ENCODE data around the gene KANK4.

The KANK4 gene

GRCh38 chr1:62336995-62337705 lies 17.9 kb upstream of the KANK4 start:
- DNase-seq = peak; percentile 67

GRCh38 chr1:62336638-62336994 lies 17.4 kb upstream of the KANK4 start:
- no peak for DNase-seq

GRCh38 chr1:62335656-62336055 lies 16.4 kb upstream of the KANK4 start:
- no peak for DNase-seq

DNA sequence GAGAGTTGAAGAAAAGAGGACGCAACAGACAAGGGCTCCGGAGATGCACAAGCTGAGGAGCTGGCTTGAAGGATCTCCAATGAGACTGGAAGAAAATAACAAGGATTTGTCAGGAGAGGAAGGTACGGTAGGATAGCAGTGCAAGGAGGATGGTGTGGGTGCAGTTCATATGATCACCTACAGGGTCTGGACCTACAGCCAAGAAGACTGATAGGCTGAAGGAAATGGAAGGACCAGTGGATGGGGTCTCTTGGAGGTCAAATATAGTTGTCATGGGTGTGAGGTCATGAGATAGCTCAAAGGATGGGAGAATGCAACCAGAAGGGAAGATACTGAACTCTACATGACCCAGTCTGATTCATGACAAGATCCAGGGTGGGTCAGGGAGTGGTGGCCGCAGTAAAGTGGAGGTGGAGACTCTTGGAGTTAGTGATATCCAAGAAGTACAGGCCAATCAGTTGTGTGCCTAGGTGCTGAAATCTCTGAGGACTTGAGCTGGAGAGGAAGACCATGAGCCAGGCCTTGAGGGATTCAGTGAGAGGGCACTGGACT lies 15.3 kb upstream of the KANK4 start:
- DNase-seq = no peak

DNA sequence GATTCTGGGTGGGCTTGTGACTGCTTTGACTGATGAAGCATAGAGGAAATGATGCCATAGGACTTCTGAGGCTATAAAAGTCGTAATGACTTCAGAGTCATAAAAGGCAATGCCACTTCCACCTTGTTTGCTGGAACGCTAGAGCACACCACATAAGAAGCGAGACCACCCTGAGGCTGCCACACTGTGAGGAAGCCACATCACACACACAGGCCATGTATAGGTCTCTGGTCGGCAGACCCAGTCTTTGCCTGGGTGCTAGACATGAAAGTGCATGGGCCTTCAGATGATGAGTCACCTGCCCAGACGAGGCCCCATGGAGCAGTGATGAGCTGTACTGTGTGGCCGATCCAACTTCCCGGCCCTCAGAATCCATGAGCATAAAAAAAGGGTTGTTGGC lies 14.2 kb upstream of the KANK4 start:
- DNase-seq = no peak

DNA sequence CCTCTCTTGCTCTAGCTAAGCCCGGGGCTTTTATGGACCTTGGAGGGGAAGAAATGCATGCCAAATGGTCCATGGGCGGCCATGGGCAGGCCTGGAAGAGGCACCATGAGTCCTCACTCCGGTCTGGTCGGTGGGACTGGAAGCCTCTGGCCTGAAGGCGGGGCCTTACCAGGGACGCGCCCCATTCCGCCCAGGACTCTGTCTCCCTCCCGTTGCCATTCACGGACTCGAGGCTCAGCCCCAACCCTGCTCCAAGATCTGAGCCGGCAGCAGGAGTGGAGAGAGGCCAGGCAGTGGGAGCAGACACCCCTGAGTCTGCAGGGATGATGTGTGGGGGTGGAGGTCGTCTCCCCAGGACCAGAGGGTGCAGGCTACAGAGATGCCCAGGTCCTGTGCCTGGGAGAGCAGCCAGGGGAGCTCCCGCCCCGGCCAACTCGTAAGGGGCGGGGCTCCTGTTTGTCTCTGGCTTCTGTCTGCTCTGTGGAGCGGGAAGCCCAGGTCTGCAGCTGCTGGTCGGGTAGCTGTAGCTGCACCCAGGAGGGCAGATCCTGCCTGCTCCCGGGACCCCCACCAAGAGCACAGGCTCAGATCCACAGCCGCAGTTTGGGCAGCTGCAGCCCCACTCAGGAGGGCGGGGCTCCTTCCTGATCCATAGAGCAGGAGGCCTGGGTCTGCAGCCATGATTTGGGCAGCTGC lies 8.3 kb upstream of the KANK4 start:
- peak; percentile 58 for DNase-seq

GRCh38 chr1:62325681-62326080 lies 6.4 kb upstream of the KANK4 start:
- peak; percentile 23 for DNase-seq

DNA sequence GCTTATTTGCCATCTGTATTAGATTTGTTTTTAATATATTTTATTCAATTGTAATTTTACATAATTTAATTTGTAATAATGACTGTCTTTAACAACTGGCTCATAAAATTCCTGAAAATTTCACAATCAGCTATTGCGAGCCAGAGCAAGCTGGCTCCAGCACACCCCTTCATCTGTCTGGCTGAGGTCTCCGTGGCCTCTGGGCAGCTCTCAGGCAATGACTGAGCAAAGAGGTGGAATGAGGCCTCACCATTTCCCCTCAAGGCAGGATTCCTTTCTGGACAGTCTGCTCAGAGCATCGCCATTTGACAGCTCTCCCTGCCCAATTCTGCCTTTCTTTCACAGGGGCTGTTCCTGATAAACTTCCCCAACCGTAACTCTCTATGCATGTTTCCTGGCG lies 5.8 kb upstream of the KANK4 start:
- peak; percentile 37 for DNase-seq

DNA sequence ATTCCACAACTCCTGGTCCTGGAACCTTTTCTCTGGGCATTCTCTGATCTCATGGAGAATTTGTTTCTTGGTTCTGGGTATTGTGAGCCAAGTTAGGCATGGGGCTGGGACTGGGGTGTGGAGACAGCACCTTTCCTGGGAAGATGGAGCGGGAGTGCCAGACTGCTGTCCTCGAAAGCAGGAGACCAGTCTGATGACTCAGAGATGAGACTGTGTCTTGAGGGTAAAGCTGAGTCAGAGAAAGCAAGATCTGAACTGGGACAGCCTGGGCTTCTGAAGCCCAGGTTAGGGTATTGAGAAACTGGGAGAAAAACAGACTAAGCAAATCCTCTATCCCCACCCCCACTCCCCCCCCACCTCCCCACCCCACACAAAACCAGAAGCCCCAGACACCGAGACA lies 2.2 kb upstream of the KANK4 start:
- DNase-seq = no peak

DNA sequence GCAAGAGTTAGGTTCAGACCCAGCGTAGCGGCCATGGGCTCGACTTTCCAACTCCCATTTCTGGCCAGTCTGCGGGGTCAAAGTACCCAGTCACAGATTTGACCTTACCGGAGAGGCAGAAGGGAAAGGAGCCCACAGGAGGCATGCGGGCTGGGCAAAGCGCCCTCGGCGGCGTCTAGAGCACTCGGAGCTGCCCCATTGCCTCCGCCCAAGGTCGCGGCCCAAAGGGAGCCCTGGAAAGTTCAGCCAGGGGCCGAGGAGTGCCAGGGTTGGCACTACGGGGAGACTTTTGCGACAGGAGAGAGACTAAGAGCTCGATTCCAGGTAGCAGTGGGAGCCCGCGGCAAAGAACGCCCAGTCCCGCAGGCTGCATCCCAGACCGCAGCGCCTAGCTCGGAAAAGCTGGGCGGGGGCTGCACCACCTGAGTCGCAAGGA lies 896 bp downstream of the KANK4 start:
- no peak for DNase-seq

DNA sequence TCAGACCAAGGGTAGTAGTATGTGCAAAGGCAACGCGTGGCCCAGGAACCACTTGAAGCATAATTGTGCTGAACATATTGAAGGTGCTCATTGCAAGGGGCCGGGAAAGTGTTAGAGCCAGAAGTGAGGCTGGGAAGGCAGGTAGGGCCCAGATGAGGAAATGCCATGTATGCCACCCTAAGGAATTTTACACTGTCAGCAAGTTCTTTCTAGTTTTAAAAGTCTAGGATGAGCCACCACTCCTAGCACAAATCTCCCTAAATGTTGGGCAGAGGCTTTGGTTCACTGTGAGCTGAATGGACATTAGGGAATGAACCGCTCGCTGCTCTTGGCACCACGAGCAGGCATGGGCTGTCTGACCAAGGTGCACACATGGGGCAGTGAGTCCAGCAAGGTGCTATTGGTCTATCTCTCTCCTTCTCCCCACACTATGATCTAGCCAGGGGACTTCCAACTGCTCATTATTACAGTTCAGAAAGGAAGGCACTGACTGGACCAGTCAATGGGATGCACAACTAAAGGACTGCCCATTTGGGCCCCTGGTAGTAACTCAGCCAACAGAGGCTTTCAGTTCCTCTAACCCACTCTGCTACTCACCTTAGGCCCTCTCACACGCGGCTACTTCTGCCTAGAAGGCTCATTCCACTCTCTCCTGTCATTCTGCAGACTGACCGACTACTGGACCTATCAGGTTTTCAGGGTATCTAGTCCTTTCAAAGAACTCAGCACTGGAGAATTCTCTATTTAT lies 2.0 kb downstream of the KANK4 start:
- DNase-seq = no peak

- peak; percentile 28 for DNase-seq
Measured at GRCh38 chr1:62316135-62316534, 3.1 kb downstream of the KANK4 start.

DNA sequence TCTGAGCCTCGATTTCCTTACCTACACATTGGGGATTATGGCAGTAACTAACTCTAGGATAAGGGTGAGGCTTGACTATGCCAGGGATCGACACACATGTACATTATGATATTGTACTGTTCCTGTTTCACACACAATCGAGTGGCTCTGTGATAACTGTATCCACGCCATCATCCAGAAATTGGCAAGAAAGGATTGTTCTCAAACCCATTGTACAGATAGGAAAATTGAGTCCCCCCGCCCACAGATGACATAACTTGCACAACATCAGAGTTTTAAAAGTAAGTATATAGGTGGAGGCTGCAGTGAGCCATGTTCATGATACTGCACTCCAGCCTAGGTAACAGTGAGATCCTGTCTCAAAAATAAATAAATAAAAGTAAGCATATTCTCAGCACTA lies 3.8 kb downstream of the KANK4 start:
- no peak for DNase-seq

GRCh38 chr1:62314454-62315350 lies 4.5 kb downstream of the KANK4 start:
- peak; percentile 25 for DNase-seq

GRCh38 chr1:62312698-62313097 lies 6.5 kb downstream of the KANK4 start:
- DNase-seq = no peak

DNA sequence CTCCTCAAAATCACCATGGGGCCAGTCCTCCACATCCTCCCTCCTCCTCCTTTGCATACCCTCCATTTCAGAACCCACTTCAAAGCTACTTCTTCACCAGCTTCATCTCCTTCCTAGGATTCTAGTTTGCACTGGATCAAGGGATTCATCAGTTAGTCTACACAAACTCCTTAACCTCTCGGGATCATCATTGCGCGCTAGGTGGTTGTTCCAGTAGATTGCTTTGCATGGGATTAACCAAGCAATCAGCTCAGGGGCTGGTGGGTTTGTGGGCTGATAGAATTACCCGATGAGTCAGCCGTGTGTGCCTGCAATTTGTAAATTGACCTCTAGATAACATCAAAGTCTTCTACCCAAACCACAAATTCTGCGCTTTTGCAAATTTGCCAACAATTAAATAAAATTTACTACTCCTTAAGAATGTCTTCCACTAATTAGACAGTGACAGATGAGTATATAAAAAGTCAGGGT lies 7.7 kb downstream of the KANK4 start:
- DNase-seq = no peak

- DNase-seq = no peak
Measured at GRCh38 chr1:62309906-62310305, 9.3 kb downstream of the KANK4 start.

DNA sequence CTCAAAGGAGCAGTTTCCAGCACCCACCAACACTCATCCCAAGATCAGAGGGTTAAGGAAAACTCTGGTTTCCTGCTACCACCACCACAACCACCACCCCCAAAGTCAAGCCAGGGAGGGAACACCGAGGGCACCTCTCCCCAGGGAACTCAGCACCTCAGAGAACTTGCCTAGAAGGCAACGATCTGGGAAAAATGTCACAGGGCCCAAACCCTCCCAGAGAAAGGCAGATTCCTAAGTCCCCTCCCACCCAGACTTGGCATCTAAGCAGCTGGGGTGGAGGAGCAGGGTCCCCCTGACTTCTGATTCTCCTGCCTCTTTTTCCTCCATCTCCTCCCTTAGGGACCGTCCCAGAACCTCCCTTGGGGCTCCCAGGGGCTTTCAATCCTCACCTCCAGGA lies 10.6 kb downstream of the KANK4 start:
- DNase-seq = no peak

DNA sequence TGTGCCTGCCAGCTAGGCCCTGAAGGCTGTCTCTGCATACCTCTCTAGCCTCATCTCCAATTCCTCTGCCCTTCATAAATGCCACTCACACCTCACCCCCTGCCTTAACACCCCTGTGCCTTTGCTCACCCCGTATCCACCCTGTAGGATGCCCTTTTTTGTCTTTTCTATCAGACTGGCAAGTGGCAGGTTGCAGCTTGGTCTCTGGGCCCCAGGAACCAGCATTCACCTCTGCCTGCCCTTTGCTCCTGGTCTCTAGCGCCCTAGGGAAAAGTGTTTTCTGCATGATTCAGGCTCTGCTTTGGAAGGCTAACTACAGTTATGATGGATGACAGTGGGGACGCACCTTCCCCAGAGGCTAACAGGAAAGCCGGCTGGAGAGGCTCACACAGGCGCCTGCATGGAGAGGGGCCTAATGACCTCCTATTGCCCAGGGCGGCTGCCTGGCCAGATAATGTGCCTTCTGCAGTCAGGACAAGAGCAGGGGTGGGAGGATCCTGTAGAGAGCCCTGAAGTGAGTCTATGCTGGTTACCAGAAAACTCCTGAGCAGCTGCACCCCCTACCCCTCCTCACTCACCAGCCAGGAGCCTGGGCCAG lies 11.2 kb downstream of the KANK4 start:
- DNase-seq = no peak

DNA sequence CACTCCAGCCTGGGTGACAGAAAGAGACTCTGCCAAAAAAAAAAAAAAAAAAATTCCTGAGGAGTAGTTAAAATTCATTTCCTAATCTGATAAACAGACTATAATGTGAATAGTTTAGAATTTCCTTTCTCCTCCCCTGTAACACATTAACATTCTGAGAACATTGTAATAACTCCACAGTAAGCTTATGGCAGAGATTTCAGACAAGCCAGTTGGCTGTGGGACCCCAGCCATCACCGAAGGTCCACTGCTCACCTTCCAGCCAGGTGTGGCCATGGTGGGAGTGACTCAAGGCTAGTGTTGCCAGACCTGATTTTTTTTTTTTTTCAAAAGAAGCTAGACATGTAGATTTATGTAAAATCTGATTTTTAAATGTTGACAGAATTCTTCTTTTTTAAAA lies 11.8 kb downstream of the KANK4 start:
- no peak for DNase-seq

DNA sequence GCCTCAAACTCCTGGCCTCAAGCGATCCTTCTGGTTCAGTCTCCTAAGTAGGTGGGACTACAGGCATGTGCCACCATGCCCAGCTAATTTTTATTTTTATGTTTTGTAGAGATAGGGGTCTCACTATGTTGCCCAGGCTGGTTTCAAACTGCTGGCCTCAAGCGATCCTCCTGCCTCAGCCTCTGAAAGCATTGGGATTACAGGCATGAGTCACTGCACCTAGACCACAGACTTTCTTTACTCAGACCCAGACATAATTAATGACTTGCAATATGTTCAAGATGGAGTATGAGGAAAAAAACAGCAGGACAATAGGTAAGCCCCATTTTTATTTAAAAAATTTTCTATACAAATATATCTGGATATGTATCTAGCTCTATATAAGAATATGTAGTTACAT lies 13.2 kb downstream of the KANK4 start:
- DNase-seq = no peak

- DNase-seq = no peak
Measured at GRCh38 chr1:62304975-62305374, 14.3 kb downstream of the KANK4 start.

Data from right forelimb (tissue), 1 donor.